Measurements from ENCODE around the gene PTPRM. TPM values are rescaled to one million over a fixed set of nuclear protein-coding genes. Genes with fewer than 3 reads are reported as not detected.

PTPRM gene
- polyA plus RNA-seq, 1 of the 3 experiments (the other 2 are of a cell fraction) = 16.0 TPM

DNA sequence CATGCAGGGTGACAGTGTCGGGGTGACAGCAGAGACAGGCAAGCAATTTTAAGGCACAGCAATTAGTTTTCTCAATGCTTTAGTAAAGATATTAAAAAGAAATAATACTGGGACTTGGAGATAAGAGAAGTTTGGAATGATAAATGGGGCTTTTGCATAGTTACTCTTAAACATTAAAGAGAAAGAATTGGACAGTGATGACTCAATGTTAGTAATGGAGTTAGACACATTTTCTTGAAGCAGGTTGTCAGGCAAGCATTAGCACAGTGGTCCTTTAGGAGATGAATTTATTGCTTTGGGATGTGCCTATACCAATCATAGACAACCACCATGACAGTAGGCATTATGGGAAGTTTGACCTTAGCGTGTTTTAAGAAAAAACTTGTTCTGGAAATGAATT is 813.8 kb downstream of the PTPRM start:
- TF ChIP-seq FOXM1 (IDR thresholded peaks at IDR 0.05; ENCODE audit: low read depth) (no peak), FOXJ3 (CRISPR knock-in tag; IDR thresholded peaks at IDR 0.05) (no peak), CHD2 (IDR thresholded peaks at IDR 0.05; ENCODE audit: low read length, partially characterized antibody) (no peak), PBX3 (IDR thresholded peaks at IDR 0.05) (no peak), RAD21 (IDR thresholded peaks at IDR 0.05; ENCODE audit: low read length) (no peak), TCF12 (IDR thresholded peaks at IDR 0.05) (no peak)
- Histone ChIP-seq H3K9me2 (no peaks in the 10 kb centered on the region), H3K27me3 (ENCODE audit: insufficient read depth) (no peaks in the 10 kb centered on the region), H4K20me1 (ENCODE audit: insufficient read depth) (no peaks in the 10 kb centered on the region), H2AFZ (ENCODE audit: low read depth) (no peak overlapping the region), H3K4me2 (no peak overlapping the region), H3K27ac (ENCODE audit: low read depth in 2 of 2, low read length in 1 of 2) (no peak overlapping the region), H3K79me2 (ENCODE audit: insufficient read depth) (no peaks in the 10 kb centered on the region), H3F3A (replicated peaks; ENCODE audit: insufficient read depth) (no peaks in the 10 kb centered on the region), H3K9ac (no peak overlapping the region), H3K36me3 (replicated peaks in 1 of 2; ENCODE audit: control insufficient read depth in 1 of 2, insufficient read depth in 2 of 2, low read length in 1 of 2) (no peaks in the 10 kb centered on the region), H3K4me1 (ENCODE audit: control insufficient read depth in 1 of 2, insufficient read depth in 2 of 2, low read depth in 1 of 2, low read length in 1 of 2) (no peaks in the 10 kb centered on the region), H3K9me3 (no peaks in the 10 kb centered on the region), H3K4me3 (ENCODE audit: low read depth in 2 of 2, low read length in 1 of 2) (no peak overlapping the region)
- CTCF ChIA-PET = interaction anchor here (1.7 to 2.5 kb wide), 2 partner anchors 9 to 14 kb away, joined by 5 to 18 read pairs; no protein-coding TSS in a partner anchor
- DNase-seq = no peak
- POLR2A ChIA-PET = no interaction called here
- WGBS (ENCODE audit: low lambda C conversion rate) = 57% methylated on average over 2 of the region's 2 CpGs

- H3K4me1 ChIP-seq (ENCODE audit: control insufficient read depth in 1 of 2, insufficient read depth in 2 of 2, low read depth in 1 of 2, low read length in 1 of 2) = no peaks in the 10 kb centered on the region; a peak in 1 of 4 replicates
- H2AFZ ChIP-seq (ENCODE audit: low read depth) = no peak overlapping the region
- no peaks in the 10 kb centered on the region for H3K9me3 ChIP-seq
- H3K79me2 ChIP-seq (ENCODE audit: insufficient read depth) = no peaks in the 10 kb centered on the region
- H3K4me3 ChIP-seq (ENCODE audit: low read depth in 2 of 2, low read length in 1 of 2) = no peak overlapping the region
- H3K9ac ChIP-seq = no peak overlapping the region
- POLR2A ChIA-PET = no interaction called here
- no peaks in the 10 kb centered on the region for H4K20me1 ChIP-seq (ENCODE audit: insufficient read depth)
- DNase-seq = no peak
- no peak overlapping the region for H3K27ac ChIP-seq (ENCODE audit: low read depth in 2 of 2, low read length in 1 of 2)
- H3F3A ChIP-seq (replicated peaks; ENCODE audit: insufficient read depth) = no peaks in the 10 kb centered on the region
- no peaks in the 10 kb centered on the region for H3K9me2 ChIP-seq
- CTCF ChIA-PET = interaction anchor here (0.9 to 2.5 kb wide), 2 partner anchors 8 to 188 kb away, joined by 3 to 18 read pairs; no protein-coding TSS in a partner anchor
- H3K27me3 ChIP-seq (ENCODE audit: insufficient read depth) = no peaks in the 10 kb centered on the region
- WGBS (ENCODE audit: low lambda C conversion rate) = 69% methylated on average over 9 of the region's 9 CpGs
- H3K4me2 ChIP-seq = no peak overlapping the region
- H3K36me3 ChIP-seq (replicated peaks in 1 of 2; ENCODE audit: control insufficient read depth in 1 of 2, insufficient read depth in 2 of 2, low read length in 1 of 2) = no peaks in the 10 kb centered on the region
- TF ChIP-seq MEF2A (IDR thresholded peaks at IDR 0.05; ENCODE audit: borderline replicate concordance, low read depth) (no peak), TEAD4 (IDR thresholded peaks at IDR 0.05; ENCODE audit: borderline replicate concordance, insufficient read depth) (no peak), FOXJ3 (CRISPR knock-in tag; IDR thresholded peaks at IDR 0.05) (no peak), RAD21 (IDR thresholded peaks at IDR 0.05; ENCODE audit: low read length) (no peak), RCOR1 (IDR thresholded peaks at IDR 0.05; ENCODE audit: low read length) (no peak), RXRA (IDR thresholded peaks at IDR 0.05; ENCODE audit: borderline replicate concordance, low read depth) (no peak), REST (IDR thresholded peaks at IDR 0.05; ENCODE audit: low read depth, low read length) (no peak), GABPA (IDR thresholded peaks at IDR 0.05; ENCODE audit: low read depth) (no peak), SIN3A (IDR thresholded peaks at IDR 0.05; ENCODE audit: borderline replicate concordance, low read depth, low read length) (no peak), IRF3 (IDR thresholded peaks at IDR 0.05; ENCODE audit: low read depth, low read length) (no peak)
- TF ChIP-seq, protein P1, sequence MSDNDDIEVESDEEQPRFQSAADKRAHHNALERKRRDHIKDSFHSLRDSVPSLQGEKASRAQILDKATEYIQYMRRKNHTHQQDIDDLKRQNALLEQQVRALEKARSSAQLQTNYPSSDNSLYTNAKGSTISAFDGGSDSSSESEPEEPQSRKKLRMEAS (IDR thresholded peaks at IDR 0.05; ENCODE audit: low read depth) = no peak
- TF ChIP-seq, protein P2, sequence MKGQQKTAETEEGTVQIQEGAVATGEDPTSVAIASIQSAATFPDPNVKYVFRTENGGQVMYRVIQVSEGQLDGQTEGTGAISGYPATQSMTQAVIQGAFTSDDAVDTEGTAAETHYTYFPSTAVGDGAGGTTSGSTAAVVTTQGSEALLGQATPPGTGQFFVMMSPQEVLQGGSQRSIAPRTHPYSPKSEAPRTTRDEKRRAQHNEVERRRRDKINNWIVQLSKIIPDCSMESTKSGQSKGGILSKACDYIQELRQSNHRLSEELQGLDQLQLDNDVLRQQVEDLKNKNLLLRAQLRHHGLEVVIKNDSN (IDR thresholded peaks at IDR 0.05; ENCODE audit: borderline replicate concordance, low read depth) = no peak
- TF ChIP-seq, protein P3, sequence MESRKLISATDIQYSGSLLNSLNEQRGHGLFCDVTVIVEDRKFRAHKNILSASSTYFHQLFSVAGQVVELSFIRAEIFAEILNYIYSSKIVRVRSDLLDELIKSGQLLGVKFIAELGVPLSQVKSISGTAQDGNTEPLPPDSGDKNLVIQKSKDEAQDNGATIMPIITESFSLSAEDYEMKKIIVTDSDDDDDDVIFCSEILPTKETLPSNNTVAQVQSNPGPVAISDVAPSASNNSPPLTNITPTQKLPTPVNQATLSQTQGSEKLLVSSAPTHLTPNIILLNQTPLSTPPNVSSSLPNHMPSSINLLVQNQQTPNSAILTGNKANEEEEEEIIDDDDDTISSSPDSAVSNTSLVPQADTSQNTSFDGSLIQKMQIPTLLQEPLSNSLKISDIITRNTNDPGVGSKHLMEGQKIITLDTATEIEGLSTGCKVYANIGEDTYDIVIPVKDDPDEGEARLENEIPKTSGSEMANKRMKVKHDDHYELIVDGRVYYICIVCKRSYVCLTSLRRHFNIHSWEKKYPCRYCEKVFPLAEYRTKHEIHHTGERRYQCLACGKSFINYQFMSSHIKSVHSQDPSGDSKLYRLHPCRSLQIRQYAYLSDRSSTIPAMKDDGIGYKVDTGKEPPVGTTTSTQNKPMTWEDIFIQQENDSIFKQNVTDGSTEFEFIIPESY (IDR thresholded peaks at IDR 0.05; ENCODE audit: borderline replicate concordance, low read depth) = no peak
Observed at GRCh38 chr18:8381821-8382459, 814.8 kb downstream of the PTPRM start.
